WTC11 (cell line): ENCODE results near the gene BEND5. TPM values are rescaled to one million over a fixed set of nuclear protein-coding genes. Genes with fewer than 3 reads are reported as not detected.

Experiments used
- ATAC-seq: fragments of 200-7000 bp; cut with Tn5 transposase; 2 replicates; pipeline ENCODE4 v1.10.0; 2021; ENCODE audit warnings: mild to moderate bottlenecking, moderate library complexity
- CTCF ChIA-PET: fragments of 300-600 bp; sonication (Branson Sonifier 250); formaldehyde crosslinking; loops from one replicate; lab custom pipeline; 2021; ENCODE audit warnings: antibody characterized with exemption; lab: Charles Lee
- POLR2A ChIA-PET: fragments of 350-600 bp; sonication (Branson Sonifier 250); formaldehyde crosslinking; loops from one replicate; lab custom pipeline; 2021; ENCODE audit warnings: antibody characterized with exemption; lab: Charles Lee
- DNase-seq: peaks from one replicate; pipeline ENCODE4 v3.0.0; 2021; ENCODE audit warnings: low spot score
- H3K27ac Mint-ChIP-seq: 2 replicates; pipeline ENCODE4 v1.8.0; 2021; ENCODE audit warnings: mixed read lengths
- H3K27me3 Mint-ChIP-seq: 2 replicates; pipeline ENCODE4 v1.8.0; 2021; ENCODE audit warnings: low read depth, mild to moderate bottlenecking, moderate library complexity, mixed read lengths
- H3K36me3 Mint-ChIP-seq: 2 replicates; pipeline ENCODE4 v1.8.0; 2021; ENCODE audit warnings: mixed read lengths
- H3K4me1 Mint-ChIP-seq: 2 replicates; pipeline ENCODE4 v1.8.0; 2022; ENCODE audit warnings: mixed read lengths
- H3K4me3 Mint-ChIP-seq: 2 replicates; pipeline ENCODE4 v1.8.0; 2021; ENCODE audit warnings: mild to moderate bottlenecking, moderate library complexity, mixed read lengths
- H3K9me3 Mint-ChIP-seq: 2 replicates; pipeline ENCODE4 v1.8.0; 2021; ENCODE audit warnings: mixed read lengths
- ATF2 ChIP-seq: sonication (generic); formaldehyde crosslinking; IDR thresholded peaks from 2 replicates; pipeline ENCODE4 v1.8.1; 2022; ENCODE audit warnings: low read depth, missing genetic modification reagents, borderline replicate concordance
- CDX4 ChIP-seq: fragments of 250-450 bp; sonication (Bioruptor Pico); IDR thresholded peaks from 2 replicates; pipeline ENCODE4 v1.9.0; 2021; ENCODE audit warnings: moderate library complexity, mild to moderate bottlenecking, inconsistent platforms, borderline replicate concordance
- CREB1 ChIP-seq: sonication (generic); formaldehyde crosslinking; IDR thresholded peaks from 2 replicates; pipeline ENCODE4 v1.8.0; 2023; ENCODE audit warnings: mild to moderate bottlenecking, missing genetic modification reagents
- E2F4 ChIP-seq: sonication (generic); formaldehyde crosslinking; IDR thresholded peaks from 2 replicates; pipeline ENCODE4 v1.8.1; 2022; ENCODE audit warnings: low read depth, mild to moderate bottlenecking, moderate library complexity, missing genetic modification reagents, borderline replicate concordance
- EMX1 ChIP-seq: fragments of 250-450 bp; sonication (Bioruptor Pico); IDR thresholded peaks from 2 replicates; pipeline ENCODE4 v1.8.0; 2021; ENCODE audit warnings: mild to moderate bottlenecking
- ETV6 ChIP-seq: sonication (generic); formaldehyde crosslinking; IDR thresholded peaks from 2 replicates; pipeline ENCODE4 v1.8.1; 2022; ENCODE audit warnings: mild to moderate bottlenecking, missing genetic modification reagents
- FOXK1 ChIP-seq: sonication (generic); formaldehyde crosslinking; IDR thresholded peaks from 2 replicates; pipeline ENCODE4 v1.8.0; 2022; ENCODE audit warnings: mild to moderate bottlenecking, moderate library complexity, missing genetic modification reagents
- KAT7 ChIP-seq: sonication (generic); formaldehyde crosslinking; IDR thresholded peaks from 2 replicates; pipeline ENCODE4 v1.8.1; 2023; ENCODE audit warnings: missing genetic modification reagents, mild to moderate bottlenecking, borderline replicate concordance
- MAX ChIP-seq: sonication (generic); formaldehyde crosslinking; IDR thresholded peaks from 2 replicates; pipeline ENCODE4 v1.8.0; 2022; ENCODE audit warnings: mild to moderate bottlenecking, missing genetic modification reagents
- MYBL2 ChIP-seq: sonication (generic); formaldehyde crosslinking; IDR thresholded peaks from 2 replicates; pipeline ENCODE4 v1.8.1; 2023; ENCODE audit warnings: mild to moderate bottlenecking, moderate library complexity, missing genetic modification reagents
- NFATC4 ChIP-seq: fragments of 250-450 bp; sonication (Bioruptor Pico); IDR thresholded peaks from 2 replicates; pipeline ENCODE4 v1.9.0; 2021; ENCODE audit warnings: mild to moderate bottlenecking
- NFE2L1 ChIP-seq: sonication (generic); formaldehyde crosslinking; IDR thresholded peaks from 2 replicates; pipeline ENCODE4 v1.8.1; 2023; ENCODE audit warnings: missing genetic modification reagents
- NFYB ChIP-seq: sonication (generic); formaldehyde crosslinking; conservative IDR thresholded peaks from 2 replicates; pipeline ENCODE4 v1.8.0; 2022; ENCODE audit warnings: low read depth, missing genetic modification reagents
- NR3C1 ChIP-seq: sonication (generic); formaldehyde crosslinking; conservative IDR thresholded peaks from 2 replicates; pipeline ENCODE4 v1.8.1; 2023; ENCODE audit warnings: low read depth, mild to moderate bottlenecking, missing genetic modification reagents
- SMAD3 ChIP-seq: sonication (generic); formaldehyde crosslinking; IDR thresholded peaks from 2 replicates; pipeline ENCODE4 v1.8.0; 2022; ENCODE audit warnings: missing genetic modification reagents, mild to moderate bottlenecking, borderline replicate concordance
- SOX15 ChIP-seq: fragments of 250-450 bp; sonication (Bioruptor Pico); IDR thresholded peaks from 2 replicates; pipeline ENCODE4 v1.9.0; 2021; ENCODE audit warnings: mild to moderate bottlenecking
- TEAD4 ChIP-seq: sonication (generic); formaldehyde crosslinking; IDR thresholded peaks from 2 replicates; pipeline ENCODE4 v1.8.0; 2022; ENCODE audit warnings: mild to moderate bottlenecking, missing genetic modification reagents
- ZBTB21 ChIP-seq: sonication (generic); formaldehyde crosslinking; IDR thresholded peaks from 2 replicates; pipeline ENCODE4 v1.8.1; 2023; ENCODE audit warnings: mild to moderate bottlenecking, missing genetic modification reagents, borderline replicate concordance
- ZNF121 ChIP-seq: sonication (generic); formaldehyde crosslinking; IDR thresholded peaks from 2 replicates; pipeline ENCODE4 v1.8.0; 2023; ENCODE audit warnings: missing genetic modification reagents
- ZNF138 ChIP-seq: sonication (generic); formaldehyde crosslinking; conservative IDR thresholded peaks from 2 replicates; pipeline ENCODE4 v1.8.1; 2022; ENCODE audit warnings: mild to moderate bottlenecking, moderate library complexity, missing genetic modification reagents
- ZNF219 ChIP-seq: sonication (generic); formaldehyde crosslinking; IDR thresholded peaks from 2 replicates; pipeline ENCODE4 v1.8.0; 2023; ENCODE audit warnings: missing genetic modification reagents, mild to moderate bottlenecking, borderline replicate concordance
- ZNF423 ChIP-seq: fragments of 250-450 bp; sonication (Bioruptor Pico); IDR thresholded peaks from 2 replicates; pipeline ENCODE4 v2.1.2; 2022; ENCODE audit warnings: mild to moderate bottlenecking, moderate library complexity
- total RNA-seq: library from RNA; stranded (reverse); gene quantifications from 3 replicates; pipeline ENCODE4 v1.2.3, GENCODE V29; 2021

BEND5 gene
- total RNA-seq, 1 experiment from 2014 or later = 4.9 TPM

- no peak overlapping the region for H3K27ac Mint-ChIP-seq
- no peak for TF ChIP-seq SMAD3 (CRISPR knock-in tag)
- no peak for TF ChIP-seq FOXK1 (CRISPR knock-in tag)
- no peak for TF ChIP-seq SOX15 (CRISPR knock-in tag)
- no peak for TF ChIP-seq MYBL2 (CRISPR knock-in tag)
- no peak for TF ChIP-seq ZNF121 (CRISPR knock-in tag)
- TF ChIP-seq E2F4 (CRISPR knock-in tag) = no peak
- no peak for TF ChIP-seq TEAD4 (CRISPR knock-in tag)
- no peak for TF ChIP-seq NFYB
These were observed 8.6 kb downstream of the BEND5 start for GRCh38 chr1:48767975-48768510.

GRCh38 chr1:48765335-48765734 is 11.4 kb downstream of the BEND5 start:
- no peak for ATAC-seq

More at GRCh38 chr1:48767975-48768510, 8.6 kb downstream of the BEND5 start:
- no peaks in the 10 kb centered on the region for H3K9me3 Mint-ChIP-seq
- no peaks in the 10 kb centered on the region for H3K4me1 Mint-ChIP-seq
- no peaks in the 10 kb centered on the region for H3K36me3 Mint-ChIP-seq
- ChIA-PET CTCF (no interaction called here), POLR2A (no interaction called here)
- ATAC-seq = no peak
- no peaks in the 10 kb centered on the region for H3K27me3 Mint-ChIP-seq
- DNase-seq = no peak
- H3K4me3 Mint-ChIP-seq = no peak overlapping the region

GRCh38 chr1:48761986-48762385 is 14.7 kb downstream of the BEND5 start:
- POLR2A ChIA-PET = no interaction called here
- no peak for ATAC-seq
- Mint-ChIP-seq H3K27ac (no peak overlapping the region), H3K4me3 (no peak overlapping the region), H3K9me3 (no peaks in the 10 kb centered on the region), H3K4me1 (peaks cover 12% of the 10 kb centered on the region)
- CTCF ChIA-PET = no interaction called here
- TF ChIP-seq NR3C1 (CRISPR knock-in tag) (no peak), NFE2L1 (no peak), ZBTB21 (CRISPR knock-in tag) (no peak), ZNF138 (no peak), CDX4 (no peak), ZNF219 (CRISPR knock-in tag) (no peak), EMX1 (CRISPR knock-in tag) (no peak), NFATC4 (CRISPR knock-in tag) (no peak), KAT7 (CRISPR knock-in tag) (no peak), ZNF423 (CRISPR knock-in tag) (no peak), ETV6 (CRISPR knock-in tag) (no peak), MAX (no peak), ATF2 (CRISPR knock-in tag) (no peak)
- TF ChIP-seq, all 79 proteins: peak for 0
- no peak for DNase-seq
- peaks cover 30% of the 10 kb centered on the region for H3K36me3 Mint-ChIP-seq
- H3K27me3 Mint-ChIP-seq = no peaks in the 10 kb centered on the region

More at GRCh38 chr1:48765335-48765734, 11.4 kb downstream of the BEND5 start:
- Mint-ChIP-seq H3K27ac (no peak overlapping the region), H3K36me3 (peaks cover 11% of the 10 kb centered on the region), H3K9me3 (no peaks in the 10 kb centered on the region), H3K4me1 (peaks cover 4% of the 10 kb centered on the region), H3K4me3 (no peak overlapping the region), H3K27me3 (no peaks in the 10 kb centered on the region)
- POLR2A ChIA-PET = no interaction called here
- DNase-seq = no peak
- CTCF ChIA-PET = interaction anchor here (1.2 kb wide), 1 partner anchor 52 kb away, joined by 5 read pairs; no protein-coding TSS in a partner anchor
- TF ChIP-seq E2F4 (CRISPR knock-in tag) (no peak), CREB1 (CRISPR knock-in tag) (no peak), NR3C1 (CRISPR knock-in tag) (no peak)
